GM12864 (cell line): Measurements from ENCODE around the gene ADAMTS4.
A peak's percentile ranks its signal among the peaks of the same experiment; 100 is the strongest.

ENCODE experiments used
- DNase-seq: peaks from one replicate; pipeline ENCODE4 v3.0.0-alpha.2; 2011; ENCODE audit warnings: low read depth
- H3K4me3 ChIP-seq: 2 replicates; pipeline ENCODE4 v1.5.1; 2011; ENCODE audit warnings: mild to moderate bottlenecking, low read depth, low read length, control low read depth
- CTCF ChIP-seq: IDR thresholded peaks from 2 replicates; pipeline ENCODE4 v1.5.1; 2011; ENCODE audit warnings: low read depth, mild to moderate bottlenecking, moderate library complexity, low read length, control low read depth, inconsistent platforms; ENCODE audit errors: missing control alignments

ADAMTS4 gene

GRCh38 chr1:161193561-161194235 is 5.2 kb downstream of the ADAMTS4 start:
- no peak overlapping the region for H3K4me3 ChIP-seq
- no peak for TF ChIP-seq CTCF
- DNase-seq = no peak

- peak; percentile 92 for TF ChIP-seq CTCF
- H3K4me3 ChIP-seq = no peak overlapping the region
- peak; percentile 56 for DNase-seq
Observed at GRCh38 chr1:161192476-161193465, 6.1 kb downstream of the ADAMTS4 start.

GRCh38 chr1:161191971-161192370 is 6.9 kb downstream of the ADAMTS4 start:
- no peak overlapping the region for H3K4me3 ChIP-seq
- TF ChIP-seq CTCF = no peak
- DNase-seq = no peak

- TF ChIP-seq CTCF = no peak
- no peak overlapping the region for H3K4me3 ChIP-seq
- DNase-seq = no peak
Observed at GRCh38 chr1:161190962-161191521, 7.8 kb downstream of the ADAMTS4 start.

- H3K4me3 ChIP-seq = no peak overlapping the region
- no peak for DNase-seq
- no peak for TF ChIP-seq CTCF
Observed at GRCh38 chr1:161189036-161189435, 9.8 kb downstream of the ADAMTS4 start.

GRCh38 chr1:161188381-161188780 is 10.5 kb downstream of the ADAMTS4 start:
- no peak for TF ChIP-seq CTCF
- H3K4me3 ChIP-seq = no peak overlapping the region
- DNase-seq = no peak
